ENCODE results near the gene ZNF432.

DNA sequence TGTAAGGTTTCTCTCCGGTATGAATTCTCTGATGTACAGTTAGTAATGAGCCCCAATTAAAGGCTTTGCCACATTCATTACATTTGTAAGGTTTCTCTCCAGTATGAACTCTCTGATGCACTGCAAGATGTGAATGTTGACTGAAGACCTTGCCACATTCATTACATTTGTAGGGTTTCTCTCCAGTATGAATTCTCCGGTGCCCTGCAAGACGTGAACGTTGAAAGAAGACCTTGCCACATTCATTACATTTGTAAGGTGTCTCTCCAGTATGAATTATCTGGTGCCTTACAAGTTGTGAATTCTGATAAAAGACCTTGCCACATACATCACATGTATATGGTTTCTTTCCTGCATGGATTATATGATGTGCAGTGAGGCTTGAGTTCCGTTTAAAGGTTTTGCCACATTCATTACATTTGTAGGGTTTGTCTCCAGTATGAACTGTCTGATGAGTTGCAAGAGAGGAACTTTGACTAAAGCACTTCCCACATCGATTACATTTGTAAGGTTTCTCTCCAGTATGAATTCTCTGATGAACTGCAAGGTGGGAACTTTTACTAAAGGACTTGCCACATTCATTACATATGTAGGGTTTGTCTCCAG, 17.7 kb upstream of the ZNF432 start:
- TF ChIP-seq, protein P1, sequence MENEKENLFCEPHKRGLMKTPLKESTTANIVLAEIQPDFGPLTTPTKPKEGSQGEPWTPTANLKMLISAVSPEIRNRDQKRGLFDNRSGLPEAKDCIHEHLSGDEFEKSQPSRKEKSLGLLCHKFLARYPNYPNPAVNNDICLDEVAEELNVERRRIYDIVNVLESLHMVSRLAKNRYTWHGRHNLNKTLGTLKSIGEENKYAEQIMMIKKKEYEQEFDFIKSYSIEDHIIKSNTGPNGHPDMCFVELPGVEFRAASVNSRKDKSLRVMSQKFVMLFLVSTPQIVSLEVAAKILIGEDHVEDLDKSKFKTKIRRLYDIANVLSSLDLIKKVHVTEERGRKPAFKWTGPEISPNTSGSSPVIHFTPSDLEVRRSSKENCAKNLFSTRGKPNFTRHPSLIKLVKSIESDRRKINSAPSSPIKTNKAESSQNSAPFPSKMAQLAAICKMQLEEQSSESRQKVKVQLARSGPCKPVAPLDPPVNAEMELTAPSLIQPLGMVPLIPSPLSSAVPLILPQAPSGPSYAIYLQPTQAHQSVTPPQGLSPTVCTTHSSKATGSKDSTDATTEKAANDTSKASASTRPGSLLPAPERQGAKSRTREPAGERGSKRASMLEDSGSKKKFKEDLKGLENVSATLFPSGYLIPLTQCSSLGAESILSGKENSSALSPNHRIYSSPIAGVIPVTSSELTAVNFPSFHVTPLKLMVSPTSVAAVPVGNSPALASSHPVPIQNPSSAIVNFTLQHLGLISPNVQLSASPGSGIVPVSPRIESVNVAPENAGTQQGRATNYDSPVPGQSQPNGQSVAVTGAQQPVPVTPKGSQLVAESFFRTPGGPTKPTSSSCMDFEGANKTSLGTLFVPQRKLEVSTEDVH (IDR thresholded peaks at IDR 0.05; ENCODE audit: low read depth, partially characterized antibody) = no peak
- TF ChIP-seq, protein P2, sequence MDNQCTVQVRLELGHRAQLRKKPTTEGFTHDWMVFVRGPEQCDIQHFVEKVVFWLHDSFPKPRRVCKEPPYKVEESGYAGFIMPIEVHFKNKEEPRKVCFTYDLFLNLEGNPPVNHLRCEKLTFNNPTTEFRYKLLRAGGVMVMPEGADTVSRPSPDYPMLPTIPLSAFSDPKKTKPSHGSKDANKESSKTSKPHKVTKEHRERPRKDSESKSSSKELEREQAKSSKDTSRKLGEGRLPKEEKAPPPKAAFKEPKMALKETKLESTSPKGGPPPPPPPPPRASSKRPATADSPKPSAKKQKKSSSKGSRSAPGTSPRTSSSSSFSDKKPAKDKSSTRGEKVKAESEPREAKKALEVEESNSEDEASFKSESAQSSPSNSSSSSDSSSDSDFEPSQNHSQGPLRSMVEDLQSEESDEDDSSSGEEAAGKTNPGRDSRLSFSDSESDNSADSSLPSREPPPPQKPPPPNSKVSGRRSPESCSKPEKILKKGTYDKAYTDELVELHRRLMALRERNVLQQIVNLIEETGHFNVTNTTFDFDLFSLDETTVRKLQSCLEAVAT (IDR thresholded peaks at IDR 0.05) = no peak
- TF ChIP-seq, protein P3, sequence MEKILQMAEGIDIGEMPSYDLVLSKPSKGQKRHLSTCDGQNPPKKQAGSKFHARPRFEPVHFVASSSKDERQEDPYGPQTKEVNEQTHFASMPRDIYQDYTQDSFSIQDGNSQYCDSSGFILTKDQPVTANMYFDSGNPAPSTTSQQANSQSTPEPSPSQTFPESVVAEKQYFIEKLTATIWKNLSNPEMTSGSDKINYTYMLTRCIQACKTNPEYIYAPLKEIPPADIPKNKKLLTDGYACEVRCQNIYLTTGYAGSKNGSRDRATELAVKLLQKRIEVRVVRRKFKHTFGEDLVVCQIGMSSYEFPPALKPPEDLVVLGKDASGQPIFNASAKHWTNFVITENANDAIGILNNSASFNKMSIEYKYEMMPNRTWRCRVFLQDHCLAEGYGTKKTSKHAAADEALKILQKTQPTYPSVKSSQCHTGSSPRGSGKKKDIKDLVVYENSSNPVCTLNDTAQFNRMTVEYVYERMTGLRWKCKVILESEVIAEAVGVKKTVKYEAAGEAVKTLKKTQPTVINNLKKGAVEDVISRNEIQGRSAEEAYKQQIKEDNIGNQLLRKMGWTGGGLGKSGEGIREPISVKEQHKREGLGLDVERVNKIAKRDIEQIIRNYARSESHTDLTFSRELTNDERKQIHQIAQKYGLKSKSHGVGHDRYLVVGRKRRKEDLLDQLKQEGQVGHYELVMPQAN (conservative IDR thresholded peaks at IDR 0.05) = no peak
- TF ChIP-seq HDAC6 (IDR thresholded peaks at IDR 0.05; ENCODE audit: unreplicated experiment) = no peak
- no peak for TF ChIP-seq SRF (IDR thresholded peaks at IDR 0.05; ENCODE audit: low read depth in 2 of 2, low read length in 2 of 2)
- TF ChIP-seq JUNB (IDR thresholded peaks at IDR 0.05) = no peak
- TF ChIP-seq, protein P4, sequence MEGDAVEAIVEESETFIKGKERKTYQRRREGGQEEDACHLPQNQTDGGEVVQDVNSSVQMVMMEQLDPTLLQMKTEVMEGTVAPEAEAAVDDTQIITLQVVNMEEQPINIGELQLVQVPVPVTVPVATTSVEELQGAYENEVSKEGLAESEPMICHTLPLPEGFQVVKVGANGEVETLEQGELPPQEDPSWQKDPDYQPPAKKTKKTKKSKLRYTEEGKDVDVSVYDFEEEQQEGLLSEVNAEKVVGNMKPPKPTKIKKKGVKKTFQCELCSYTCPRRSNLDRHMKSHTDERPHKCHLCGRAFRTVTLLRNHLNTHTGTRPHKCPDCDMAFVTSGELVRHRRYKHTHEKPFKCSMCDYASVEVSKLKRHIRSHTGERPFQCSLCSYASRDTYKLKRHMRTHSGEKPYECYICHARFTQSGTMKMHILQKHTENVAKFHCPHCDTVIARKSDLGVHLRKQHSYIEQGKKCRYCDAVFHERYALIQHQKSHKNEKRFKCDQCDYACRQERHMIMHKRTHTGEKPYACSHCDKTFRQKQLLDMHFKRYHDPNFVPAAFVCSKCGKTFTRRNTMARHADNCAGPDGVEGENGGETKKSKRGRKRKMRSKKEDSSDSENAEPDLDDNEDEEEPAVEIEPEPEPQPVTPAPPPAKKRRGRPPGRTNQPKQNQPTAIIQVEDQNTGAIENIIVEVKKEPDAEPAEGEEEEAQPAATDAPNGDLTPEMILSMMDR (IDR thresholded peaks at IDR 0.05 in 2 of 3, conservative IDR thresholded peaks at IDR 0.05 in 1 of 3; ENCODE audit: control insufficient read depth in 2 of 3, extremely low read depth in 1 of 3, insufficient read depth in 1 of 3, low read depth in 3 of 3, low read length in 3 of 3) = no peak
- no peak for TF ChIP-seq SUZ12 (IDR thresholded peaks at IDR 0.05; ENCODE audit: unreplicated experiment)
- no peak for TF ChIP-seq POLR2AphosphoS5 (IDR thresholded peaks at IDR 0.05; ENCODE audit: low read length)
- no peak for TF ChIP-seq POLR2A (IDR thresholded peaks at IDR 0.05; ENCODE audit: low read depth, low read length)
- TF ChIP-seq, protein P5, sequence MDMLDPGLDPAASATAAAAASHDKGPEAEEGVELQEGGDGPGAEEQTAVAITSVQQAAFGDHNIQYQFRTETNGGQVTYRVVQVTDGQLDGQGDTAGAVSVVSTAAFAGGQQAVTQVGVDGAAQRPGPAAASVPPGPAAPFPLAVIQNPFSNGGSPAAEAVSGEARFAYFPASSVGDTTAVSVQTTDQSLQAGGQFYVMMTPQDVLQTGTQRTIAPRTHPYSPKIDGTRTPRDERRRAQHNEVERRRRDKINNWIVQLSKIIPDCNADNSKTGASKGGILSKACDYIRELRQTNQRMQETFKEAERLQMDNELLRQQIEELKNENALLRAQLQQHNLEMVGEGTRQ (IDR thresholded peaks at IDR 0.05; ENCODE audit: borderline replicate concordance, low read depth, low read length) = no peak
- TF ChIP-seq ZNF274 (IDR thresholded peaks at IDR 0.05; ENCODE audit: insufficient read depth, insufficient read length) = peak; percentile 79
- TF ChIP-seq, protein P6, sequence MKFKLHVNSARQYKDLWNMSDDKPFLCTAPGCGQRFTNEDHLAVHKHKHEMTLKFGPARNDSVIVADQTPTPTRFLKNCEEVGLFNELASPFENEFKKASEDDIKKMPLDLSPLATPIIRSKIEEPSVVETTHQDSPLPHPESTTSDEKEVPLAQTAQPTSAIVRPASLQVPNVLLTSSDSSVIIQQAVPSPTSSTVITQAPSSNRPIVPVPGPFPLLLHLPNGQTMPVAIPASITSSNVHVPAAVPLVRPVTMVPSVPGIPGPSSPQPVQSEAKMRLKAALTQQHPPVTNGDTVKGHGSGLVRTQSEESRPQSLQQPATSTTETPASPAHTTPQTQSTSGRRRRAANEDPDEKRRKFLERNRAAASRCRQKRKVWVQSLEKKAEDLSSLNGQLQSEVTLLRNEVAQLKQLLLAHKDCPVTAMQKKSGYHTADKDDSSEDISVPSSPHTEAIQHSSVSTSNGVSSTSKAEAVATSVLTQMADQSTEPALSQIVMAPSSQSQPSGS (IDR thresholded peaks at IDR 0.05; ENCODE audit: low read length) = no peak
- no peak for TF ChIP-seq BHLHE40 (IDR thresholded peaks at IDR 0.05; ENCODE audit: borderline replicate concordance in 1 of 2, low read depth in 2 of 2, low read length in 1 of 2)
